GM21526 (cell line): ENCODE measurements around the gene MRGPRX3.
"Not testable (repeated sequence)": the region's sequence is repeated elsewhere in the genome, so short reads cannot be mapped to it uniquely, and the experiment has no call there.

Experiments
- ATAC-seq: cut with Tn5 transposase; IDR thresholded peaks from one replicate; pipeline ENCODE4 v1.9.1; 2021; ENCODE audit warnings: moderate library complexity; ENCODE audit not compliant: unreplicated experiment, low FRiP score

The MRGPRX3 gene

GRCh38 chr11:18132341-18132740 lies at the start of gene MRGPRX3:
TSS of gene MRGPRX3 (plus strand) at chr11:18132571. CDS start at chr11:18137203, 4,632 bp downstream.
- no peak for ATAC-seq

DNA sequence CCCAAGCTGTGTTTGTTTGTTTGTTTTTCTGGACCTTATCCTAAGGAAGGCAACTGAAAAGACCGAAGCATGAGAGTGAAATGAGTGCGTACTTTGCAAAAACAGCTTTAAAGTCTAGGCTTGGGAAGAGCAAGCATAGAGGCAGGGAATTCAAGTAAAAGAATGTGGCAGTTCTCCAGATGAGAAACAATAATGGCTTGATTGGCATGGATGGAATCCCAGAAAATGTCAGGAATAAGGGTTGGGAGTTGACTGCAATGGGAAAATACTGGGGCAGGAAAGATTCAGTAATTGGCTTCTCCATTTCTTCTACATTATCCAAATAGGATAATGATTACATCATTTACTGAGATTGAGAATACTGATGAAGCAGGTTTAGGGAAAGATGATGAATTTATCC lies 44.0 kb upstream of the MRGPRX3 start:
- no peak for ATAC-seq

GRCh38 chr11:18088966-18089365 lies 43.4 kb upstream of the MRGPRX3 start:
- ATAC-seq, result no peak

DNA sequence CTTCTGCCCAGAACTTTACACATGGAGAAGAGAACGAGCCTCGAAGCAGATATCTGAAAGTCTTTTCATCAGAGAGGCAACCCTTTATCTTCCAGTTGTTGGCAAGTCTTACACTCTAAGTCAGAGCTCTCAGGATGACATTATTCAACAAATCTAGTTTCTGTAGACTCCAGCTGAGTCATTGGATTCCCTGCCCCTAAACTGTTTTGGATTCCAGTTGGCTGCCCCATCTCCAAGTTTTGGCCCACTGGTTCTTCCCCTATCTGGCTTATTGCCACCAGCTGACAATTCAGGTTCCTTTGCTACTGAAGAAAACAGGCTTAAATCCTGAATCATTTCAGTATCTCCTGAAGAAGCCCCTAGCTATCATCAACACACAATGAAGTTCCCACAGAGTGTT lies 40.6 kb upstream of the MRGPRX3 start:
- ATAC-seq, result no peak

DNA sequence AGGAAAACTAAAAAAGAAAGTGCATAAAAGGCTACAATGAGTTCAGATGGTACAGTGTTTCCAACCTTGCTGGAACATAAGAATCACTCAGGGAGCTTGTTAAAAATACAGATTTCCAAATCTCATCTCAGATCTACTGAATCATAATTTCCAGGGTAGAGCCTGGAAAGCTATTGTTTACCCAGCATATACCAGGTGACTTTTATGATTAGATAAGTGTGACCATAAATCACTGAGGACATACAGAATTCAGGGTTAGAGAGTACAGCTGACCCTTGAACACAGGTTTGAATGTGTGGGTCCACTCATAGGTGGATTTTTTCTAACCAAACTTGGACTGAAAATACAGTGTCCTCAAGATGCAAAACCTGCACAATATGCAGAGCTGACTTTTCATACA lies 38.4 kb upstream of the MRGPRX3 start:
- no peak for ATAC-seq

DNA sequence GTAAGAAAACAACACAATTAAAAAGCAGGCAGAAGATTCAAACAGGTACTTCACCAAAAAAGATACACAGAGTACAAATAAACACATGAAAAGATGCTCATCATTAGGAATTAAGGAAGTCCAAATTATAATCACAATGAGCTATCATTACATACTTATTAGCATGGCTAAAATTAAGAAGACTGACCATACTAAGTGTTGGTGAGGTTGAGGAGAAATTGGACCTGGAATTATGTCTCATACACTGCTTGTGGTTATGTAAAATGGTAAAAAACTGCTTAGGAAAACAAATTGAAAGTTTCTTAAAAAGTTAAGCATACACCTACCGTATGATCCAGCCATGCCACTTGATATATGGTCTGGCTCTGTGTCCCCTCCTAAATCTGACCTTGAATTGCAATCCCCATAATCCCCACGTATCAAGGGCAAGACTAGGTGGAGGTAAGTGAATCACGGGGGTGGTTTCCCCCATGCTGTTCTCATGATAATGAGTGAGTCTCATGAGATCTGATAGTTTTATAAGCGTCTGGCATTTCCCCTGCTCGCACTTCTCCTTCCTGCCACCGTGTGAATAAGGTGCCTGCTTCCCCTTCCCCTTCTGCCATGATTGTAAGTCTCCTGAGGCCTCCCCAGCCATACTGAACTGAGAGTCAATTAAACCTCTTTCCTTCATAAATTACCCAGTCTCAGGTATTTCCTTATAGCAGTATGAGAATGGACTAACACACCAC lies 31.3 kb upstream of the MRGPRX3 start:
- ATAC-seq, result no peak

GRCh38 chr11:18105086-18105801 lies 27.1 kb upstream of the MRGPRX3 start:
- no peak for ATAC-seq

DNA sequence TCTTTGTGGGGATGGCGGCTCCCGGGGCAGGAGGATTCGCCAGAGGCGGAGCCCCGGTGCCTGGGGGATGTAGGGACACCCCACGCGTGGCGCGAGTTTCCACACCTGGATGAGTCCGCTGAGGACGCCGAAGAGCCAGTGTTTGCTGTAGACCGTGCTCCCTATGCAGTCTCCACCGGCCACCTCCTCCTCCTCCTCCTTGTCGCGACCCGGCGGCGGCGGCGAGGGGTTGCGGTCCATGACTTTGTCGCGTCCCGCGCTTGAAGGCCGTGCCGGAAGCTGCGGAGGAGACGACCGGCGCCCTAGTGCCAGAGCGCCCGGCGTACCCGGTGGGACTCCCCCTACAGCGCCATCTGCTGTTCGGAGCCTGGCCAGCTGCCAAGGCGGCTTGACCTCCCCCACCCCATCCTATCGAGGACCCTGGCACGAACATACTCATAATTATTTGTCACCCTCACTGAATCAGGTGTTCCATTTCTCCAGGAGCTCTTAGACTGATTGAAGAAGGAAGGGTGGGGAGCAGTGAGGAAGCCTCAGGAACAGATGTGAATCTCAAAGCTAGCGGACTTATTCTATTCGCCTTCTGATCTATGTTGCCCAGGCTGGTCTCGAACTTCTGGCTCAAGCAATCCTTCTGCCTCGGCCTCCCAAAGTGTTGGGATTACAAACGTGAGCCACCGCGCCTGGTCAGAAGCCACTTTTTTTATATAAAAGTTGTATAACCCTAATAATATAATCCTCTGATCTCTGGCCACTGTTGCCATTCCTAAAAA lies 26.4 kb upstream of the MRGPRX3 start, which contains the start of gene SAAL1:
SAAL1 (minus strand) TSS at position 281 of the 773 bp plus-strand sequence; CDS start at position 240, 41 bp downstream.
- ATAC-seq, result peak; percentile 95

GRCh38 chr11:18106688-18107087 lies 25.7 kb upstream of the MRGPRX3 start:
- ATAC-seq, result no peak

- no peak for ATAC-seq
Measured at GRCh38 chr11:18108254-18108653, 24.1 kb upstream of the MRGPRX3 start.

DNA sequence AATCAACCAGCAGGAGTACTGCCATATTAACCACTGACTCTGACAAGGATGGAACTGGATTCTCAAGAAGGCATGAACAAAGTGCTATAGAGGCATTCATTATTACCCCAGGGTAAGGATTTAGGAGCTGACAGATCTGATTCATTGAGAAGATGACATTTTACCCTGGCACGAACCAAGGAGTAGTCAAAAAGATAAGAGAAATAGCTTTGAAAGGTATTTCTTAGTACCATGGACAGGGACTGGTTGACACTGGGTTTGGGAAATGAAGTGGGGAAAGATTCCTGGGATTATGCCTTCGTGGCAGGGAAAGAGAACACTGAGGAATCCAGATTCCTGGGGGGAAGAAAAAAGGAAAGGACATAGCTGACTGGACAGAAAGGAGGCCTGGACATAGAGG lies 21.4 kb upstream of the MRGPRX3 start:
- no peak for ATAC-seq

GRCh38 chr11:18115360-18116127 lies 16.8 kb upstream of the MRGPRX3 start:
- ATAC-seq, result no peak

DNA sequence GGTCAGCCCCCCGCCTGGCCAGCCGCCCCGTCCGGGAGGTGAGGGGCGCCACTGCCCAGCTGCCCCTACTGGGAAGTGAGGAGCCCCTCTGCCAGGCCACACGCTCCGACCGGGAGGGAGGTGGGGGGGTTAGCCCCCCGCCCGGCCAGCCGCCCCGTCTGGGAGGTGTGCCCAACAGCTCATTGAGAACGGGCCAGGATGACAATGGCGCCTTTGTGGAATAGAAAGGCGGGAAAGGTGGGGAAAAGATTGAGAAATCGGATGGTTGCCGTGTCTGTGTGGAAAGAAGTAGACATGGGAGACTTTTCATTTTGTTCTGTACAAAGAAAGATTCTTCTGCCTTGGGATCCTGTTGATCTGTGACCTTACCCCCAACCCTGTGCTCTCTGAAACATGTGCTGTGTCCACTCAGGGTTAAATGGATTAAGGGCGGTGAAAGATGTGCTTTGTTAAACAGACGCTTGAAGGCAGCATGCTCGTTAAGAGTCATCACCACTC lies 11.0 kb upstream of the MRGPRX3 start:
- ATAC-seq, result not testable (repeated sequence)

DNA sequence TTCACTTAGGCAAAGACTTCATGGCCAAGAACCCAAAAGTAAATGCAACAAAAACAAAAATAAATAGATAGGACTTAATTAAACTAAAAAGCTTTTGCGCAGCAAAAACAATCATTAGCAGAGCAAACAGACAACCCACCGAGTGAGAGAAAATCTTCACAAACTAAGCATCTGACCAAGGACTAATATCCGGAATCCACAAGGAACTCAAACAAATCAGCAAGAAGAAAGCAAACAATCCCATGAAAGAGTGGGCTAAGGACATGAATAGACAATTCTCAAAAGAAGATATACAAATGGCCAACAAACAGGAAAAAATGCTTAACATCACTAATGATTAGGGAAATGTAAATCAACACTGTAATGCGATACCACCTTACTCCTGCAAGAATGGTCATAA lies 1.3 kb upstream of the MRGPRX3 start:
- not testable (repeated sequence) for ATAC-seq

GRCh38 chr11:18135308-18135707 lies 2.9 kb downstream of the MRGPRX3 start:
- no peak for ATAC-seq

GRCh38 chr11:18137186-18137800 lies 4.9 kb downstream of the MRGPRX3 start:
- ATAC-seq, result no peak

- ATAC-seq, result no peak
Measured at GRCh38 chr11:18140145-18140544, 7.8 kb downstream of the MRGPRX3 start.

GRCh38 chr11:18144243-18144642 lies 11.9 kb downstream of the MRGPRX3 start:
- ATAC-seq, result no peak

DNA sequence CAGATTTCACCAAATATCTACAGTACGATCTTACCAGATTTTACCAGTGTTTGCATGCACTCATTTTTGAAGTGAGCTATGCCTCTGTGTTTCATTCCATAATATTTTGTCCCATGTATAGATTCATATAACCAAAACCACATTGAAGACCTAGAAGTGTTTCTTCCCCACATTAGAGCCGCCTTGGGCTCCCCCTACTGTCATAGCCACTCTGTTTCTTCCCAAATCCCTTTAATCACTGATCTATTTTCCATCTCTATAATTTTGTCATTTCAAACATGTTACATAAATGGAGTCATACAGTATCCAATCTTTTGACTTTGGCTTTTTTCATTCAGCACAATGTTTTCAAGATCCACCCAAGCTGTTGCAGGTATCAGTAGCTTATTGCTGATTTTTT lies 12.7 kb downstream of the MRGPRX3 start:
- no peak for ATAC-seq

DNA sequence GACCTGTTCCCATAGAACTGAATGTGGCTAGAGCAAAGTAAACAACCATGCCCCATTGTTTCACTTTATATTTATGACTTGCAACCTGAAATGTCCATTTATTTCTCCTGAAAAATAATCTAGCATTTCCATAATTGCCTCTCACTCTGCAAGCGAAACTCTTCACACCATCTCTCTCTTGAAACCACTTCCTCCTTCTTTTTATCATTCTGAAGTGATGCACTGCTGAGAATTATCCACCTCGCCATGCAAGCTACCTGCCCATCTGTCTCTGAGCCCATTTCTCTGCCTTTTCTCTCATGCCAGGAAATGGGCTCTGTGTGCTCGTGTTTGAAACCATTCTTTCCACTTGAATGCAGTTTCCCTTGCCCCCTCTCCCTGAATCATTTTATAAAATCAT lies 13.5 kb downstream of the MRGPRX3 start:
- no peak for ATAC-seq
